Measurements from ENCODE around the gene BMPR1A. TPM values are rescaled to one million over a fixed set of nuclear protein-coding genes. Genes with fewer than 3 reads are reported as not detected.

BMPR1A gene
- total and polyA plus RNA-seq, 4 donors: 2.2 to 16.0 (median 8.9) TPM

DNA sequence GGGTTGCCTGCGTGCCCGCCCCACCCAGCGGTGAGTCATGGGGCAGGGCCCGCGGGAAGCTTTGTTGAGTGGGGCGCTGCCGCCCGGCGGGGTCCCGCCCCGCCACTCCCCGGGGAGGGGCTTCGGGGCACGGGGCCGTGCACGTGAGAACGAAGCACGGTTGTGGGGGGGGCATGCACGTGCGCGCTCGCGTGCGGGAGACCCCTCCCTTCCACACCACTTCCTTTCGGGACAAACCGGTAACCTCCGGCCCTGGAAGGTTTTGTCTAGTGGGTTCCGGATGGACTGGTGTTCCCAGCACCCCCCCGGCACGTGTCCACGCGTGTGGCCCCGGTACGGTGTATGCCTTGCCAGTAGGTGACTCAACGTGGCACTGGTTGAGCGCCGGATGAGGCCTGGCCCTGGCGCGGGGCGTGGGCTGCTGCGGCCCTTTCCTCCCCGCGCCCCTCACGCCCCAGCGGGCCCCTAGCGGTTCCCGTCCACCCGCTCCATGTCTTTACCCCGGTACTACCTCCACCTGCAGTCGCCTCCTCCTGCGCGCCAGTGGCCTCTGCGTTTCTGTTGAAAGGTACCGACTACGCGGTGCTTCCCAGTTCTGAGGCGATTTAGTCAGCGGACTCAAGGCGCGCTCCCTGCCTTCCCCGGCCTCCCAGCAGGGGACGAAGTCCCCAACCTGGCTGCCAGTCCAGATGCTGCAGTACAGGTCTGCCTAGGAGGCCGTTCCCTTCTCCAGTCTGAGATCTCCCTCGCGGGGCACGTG lies 215.0 kb downstream of the BMPR1A start:
- peak; percentile 67 for DNase-seq (ENCODE audit: low spot score)
- Histone ChIP-seq H3K9me3 (ENCODE audit: control insufficient read depth in 4 of 4, low read length in 3 of 4) (no peaks in the 10 kb centered on the region), H3K9ac (ENCODE audit: low read depth in 1 of 2, low read length in 2 of 2) (no peak overlapping the region), H3K27ac (ENCODE audit: low read depth in 1 of 2, low read length in 2 of 2) (peak overlapping the region; percentile 53 to 56), H3K4me1 (ENCODE audit: control insufficient read depth in 4 of 4, insufficient read depth in 4 of 4, low read length in 3 of 4) (peaks cover 0 to 40% (median 16%) of the 10 kb centered on the region in 4 donors), H3K4me3 (ENCODE audit: low read depth in 1 of 3, low read length in 3 of 3) (peak overlapping the region in 1 of 3 donors; percentile 37), H3K36me3 (ENCODE audit: control insufficient read depth in 4 of 4, insufficient read depth in 3 of 4, low read depth in 1 of 4, low read length in 3 of 4) (no peaks in the 10 kb centered on the region), H3K27me3 (ENCODE audit: control insufficient read depth in 4 of 4, insufficient read depth in 4 of 4, low read length in 3 of 4) (no peaks in the 10 kb centered on the region)
- TF ChIP-seq RAD21 (IDR thresholded peaks at IDR 0.05) (peak in 1 of 2 donors; percentile 12), SP1 (IDR thresholded peaks at IDR 0.05) (peak; percentile 31), RXRA (IDR thresholded peaks at IDR 0.05) (no peak), EGR1 (IDR thresholded peaks at IDR 0.05; ENCODE audit: low read depth in 2 of 2) (no peak), FOXA2 (IDR thresholded peaks at IDR 0.05) (no peak), JUND (IDR thresholded peaks at IDR 0.05) (peak; percentile 77 to 85), FOXA1 (IDR thresholded peaks at IDR 0.05) (no peak), YY1 (IDR thresholded peaks at IDR 0.05) (peak; percentile 35), HNF4G (IDR thresholded peaks at IDR 0.05) (no peak)
- TF ChIP-seq, protein P1, sequence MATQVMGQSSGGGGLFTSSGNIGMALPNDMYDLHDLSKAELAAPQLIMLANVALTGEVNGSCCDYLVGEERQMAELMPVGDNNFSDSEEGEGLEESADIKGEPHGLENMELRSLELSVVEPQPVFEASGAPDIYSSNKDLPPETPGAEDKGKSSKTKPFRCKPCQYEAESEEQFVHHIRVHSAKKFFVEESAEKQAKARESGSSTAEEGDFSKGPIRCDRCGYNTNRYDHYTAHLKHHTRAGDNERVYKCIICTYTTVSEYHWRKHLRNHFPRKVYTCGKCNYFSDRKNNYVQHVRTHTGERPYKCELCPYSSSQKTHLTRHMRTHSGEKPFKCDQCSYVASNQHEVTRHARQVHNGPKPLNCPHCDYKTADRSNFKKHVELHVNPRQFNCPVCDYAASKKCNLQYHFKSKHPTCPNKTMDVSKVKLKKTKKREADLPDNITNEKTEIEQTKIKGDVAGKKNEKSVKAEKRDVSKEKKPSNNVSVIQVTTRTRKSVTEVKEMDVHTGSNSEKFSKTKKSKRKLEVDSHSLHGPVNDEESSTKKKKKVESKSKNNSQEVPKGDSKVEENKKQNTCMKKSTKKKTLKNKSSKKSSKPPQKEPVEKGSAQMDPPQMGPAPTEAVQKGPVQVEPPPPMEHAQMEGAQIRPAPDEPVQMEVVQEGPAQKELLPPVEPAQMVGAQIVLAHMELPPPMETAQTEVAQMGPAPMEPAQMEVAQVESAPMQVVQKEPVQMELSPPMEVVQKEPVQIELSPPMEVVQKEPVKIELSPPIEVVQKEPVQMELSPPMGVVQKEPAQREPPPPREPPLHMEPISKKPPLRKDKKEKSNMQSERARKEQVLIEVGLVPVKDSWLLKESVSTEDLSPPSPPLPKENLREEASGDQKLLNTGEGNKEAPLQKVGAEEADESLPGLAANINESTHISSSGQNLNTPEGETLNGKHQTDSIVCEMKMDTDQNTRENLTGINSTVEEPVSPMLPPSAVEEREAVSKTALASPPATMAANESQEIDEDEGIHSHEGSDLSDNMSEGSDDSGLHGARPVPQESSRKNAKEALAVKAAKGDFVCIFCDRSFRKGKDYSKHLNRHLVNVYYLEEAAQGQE (IDR thresholded peaks at IDR 0.05): no peak
- TF ChIP-seq, protein P2, sequence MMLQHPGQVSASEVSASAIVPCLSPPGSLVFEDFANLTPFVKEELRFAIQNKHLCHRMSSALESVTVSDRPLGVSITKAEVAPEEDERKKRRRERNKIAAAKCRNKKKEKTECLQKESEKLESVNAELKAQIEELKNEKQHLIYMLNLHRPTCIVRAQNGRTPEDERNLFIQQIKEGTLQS (IDR thresholded peaks at IDR 0.05): peak; percentile 48
- TF ChIP-seq, protein P3, sequence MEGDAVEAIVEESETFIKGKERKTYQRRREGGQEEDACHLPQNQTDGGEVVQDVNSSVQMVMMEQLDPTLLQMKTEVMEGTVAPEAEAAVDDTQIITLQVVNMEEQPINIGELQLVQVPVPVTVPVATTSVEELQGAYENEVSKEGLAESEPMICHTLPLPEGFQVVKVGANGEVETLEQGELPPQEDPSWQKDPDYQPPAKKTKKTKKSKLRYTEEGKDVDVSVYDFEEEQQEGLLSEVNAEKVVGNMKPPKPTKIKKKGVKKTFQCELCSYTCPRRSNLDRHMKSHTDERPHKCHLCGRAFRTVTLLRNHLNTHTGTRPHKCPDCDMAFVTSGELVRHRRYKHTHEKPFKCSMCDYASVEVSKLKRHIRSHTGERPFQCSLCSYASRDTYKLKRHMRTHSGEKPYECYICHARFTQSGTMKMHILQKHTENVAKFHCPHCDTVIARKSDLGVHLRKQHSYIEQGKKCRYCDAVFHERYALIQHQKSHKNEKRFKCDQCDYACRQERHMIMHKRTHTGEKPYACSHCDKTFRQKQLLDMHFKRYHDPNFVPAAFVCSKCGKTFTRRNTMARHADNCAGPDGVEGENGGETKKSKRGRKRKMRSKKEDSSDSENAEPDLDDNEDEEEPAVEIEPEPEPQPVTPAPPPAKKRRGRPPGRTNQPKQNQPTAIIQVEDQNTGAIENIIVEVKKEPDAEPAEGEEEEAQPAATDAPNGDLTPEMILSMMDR (IDR thresholded peaks at IDR 0.05; ENCODE audit: low read depth, low read length, missing input control): no peak
- TF ChIP-seq, protein P4, sequence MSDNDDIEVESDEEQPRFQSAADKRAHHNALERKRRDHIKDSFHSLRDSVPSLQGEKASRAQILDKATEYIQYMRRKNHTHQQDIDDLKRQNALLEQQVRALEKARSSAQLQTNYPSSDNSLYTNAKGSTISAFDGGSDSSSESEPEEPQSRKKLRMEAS (IDR thresholded peaks at IDR 0.05): peak; percentile 73
- 17% methylated on average over 66 of the region's 66 CpGs for WGBS

DNA sequence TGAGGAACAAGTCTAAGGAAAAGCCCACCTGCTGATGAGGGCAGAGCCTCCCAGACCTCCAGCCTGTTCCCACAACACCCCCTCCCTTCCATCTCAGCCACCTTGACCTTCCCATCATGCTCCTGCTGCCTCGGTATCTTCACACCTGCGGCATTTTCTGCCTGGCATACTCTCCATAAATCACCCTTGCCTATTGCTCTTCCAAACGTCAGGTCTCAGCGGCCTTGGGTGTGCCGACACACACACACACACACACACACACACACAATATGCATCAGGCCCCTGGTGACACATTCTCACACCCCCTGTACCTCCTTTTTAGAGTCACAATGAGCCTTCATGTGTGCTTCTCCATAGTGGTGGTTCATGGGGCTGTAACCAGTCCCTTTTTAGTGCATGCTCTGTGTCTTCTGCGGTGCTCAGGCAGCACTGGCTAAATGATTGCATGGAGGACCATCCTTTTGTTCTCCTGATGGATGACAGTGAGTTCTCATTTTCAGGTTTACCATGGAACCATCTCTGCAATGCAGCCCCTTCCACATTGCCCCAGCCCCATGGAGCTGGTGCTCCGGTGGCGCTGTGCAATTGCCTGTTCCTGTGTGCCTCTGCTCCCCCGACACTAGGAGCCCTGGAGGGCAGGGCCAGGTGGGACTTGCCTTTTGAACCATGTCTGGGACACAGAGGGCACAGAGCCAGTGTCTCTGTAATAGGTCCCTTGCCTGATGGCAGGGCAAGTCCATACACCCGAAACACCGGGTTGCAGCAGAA lies 216.4 kb downstream of the BMPR1A start:
- no peaks in the 10 kb centered on the region for H3K9me3 ChIP-seq (ENCODE audit: control insufficient read depth in 4 of 4, low read length in 3 of 4)
- no peak overlapping the region for H3K9ac ChIP-seq (ENCODE audit: low read depth in 1 of 2, low read length in 2 of 2)
- no peak for DNase-seq (ENCODE audit: low spot score)
- no peak overlapping the region for H3K27ac ChIP-seq (ENCODE audit: low read depth in 1 of 2, low read length in 2 of 2)
- no peaks in the 10 kb centered on the region for H3K27me3 ChIP-seq (ENCODE audit: control insufficient read depth in 4 of 4, insufficient read depth in 4 of 4, low read length in 3 of 4)
- peaks cover 0 to 27% (median 15%) of the 10 kb centered on the region in 4 donors for H3K4me1 ChIP-seq (ENCODE audit: control insufficient read depth in 4 of 4, insufficient read depth in 4 of 4, low read length in 3 of 4)
- no peak overlapping the region for H3K4me3 ChIP-seq (ENCODE audit: low read depth in 1 of 3, low read length in 3 of 3)
- WGBS: 98% methylated on average over 11 of the region's 11 CpGs
- H3K36me3 ChIP-seq (ENCODE audit: control insufficient read depth in 4 of 4, insufficient read depth in 3 of 4, low read depth in 1 of 4, low read length in 3 of 4): no peaks in the 10 kb centered on the region
- TF ChIP-seq EGR1 (IDR thresholded peaks at IDR 0.05; ENCODE audit: low read depth in 2 of 2) (no peak), FOXA2 (IDR thresholded peaks at IDR 0.05) (no peak), RXRA (IDR thresholded peaks at IDR 0.05) (no peak), RAD21 (IDR thresholded peaks at IDR 0.05) (no peak), HNF4G (IDR thresholded peaks at IDR 0.05) (no peak), NR2F2 (IDR thresholded peaks at IDR 0.05) (no peak), FOXA1 (IDR thresholded peaks at IDR 0.05) (no peak), JUND (IDR thresholded peaks at IDR 0.05) (no peak), TAF1 (conservative IDR thresholded peaks at IDR 0.05) (no peak)
- TF ChIP-seq, protein P3 (IDR thresholded peaks at IDR 0.05; ENCODE audit: low read depth, low read length, missing input control): no peak
- TF ChIP-seq, protein P5, sequence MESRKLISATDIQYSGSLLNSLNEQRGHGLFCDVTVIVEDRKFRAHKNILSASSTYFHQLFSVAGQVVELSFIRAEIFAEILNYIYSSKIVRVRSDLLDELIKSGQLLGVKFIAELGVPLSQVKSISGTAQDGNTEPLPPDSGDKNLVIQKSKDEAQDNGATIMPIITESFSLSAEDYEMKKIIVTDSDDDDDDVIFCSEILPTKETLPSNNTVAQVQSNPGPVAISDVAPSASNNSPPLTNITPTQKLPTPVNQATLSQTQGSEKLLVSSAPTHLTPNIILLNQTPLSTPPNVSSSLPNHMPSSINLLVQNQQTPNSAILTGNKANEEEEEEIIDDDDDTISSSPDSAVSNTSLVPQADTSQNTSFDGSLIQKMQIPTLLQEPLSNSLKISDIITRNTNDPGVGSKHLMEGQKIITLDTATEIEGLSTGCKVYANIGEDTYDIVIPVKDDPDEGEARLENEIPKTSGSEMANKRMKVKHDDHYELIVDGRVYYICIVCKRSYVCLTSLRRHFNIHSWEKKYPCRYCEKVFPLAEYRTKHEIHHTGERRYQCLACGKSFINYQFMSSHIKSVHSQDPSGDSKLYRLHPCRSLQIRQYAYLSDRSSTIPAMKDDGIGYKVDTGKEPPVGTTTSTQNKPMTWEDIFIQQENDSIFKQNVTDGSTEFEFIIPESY (IDR thresholded peaks at IDR 0.05): no peak
- TF ChIP-seq, protein P4 (IDR thresholded peaks at IDR 0.05): no peak
